Astrocyte of the hippocampus (primary cell): ENCODE data around the gene CWF19L2.
"Not testable (repeated sequence)": the region's sequence is repeated elsewhere in the genome, so short reads cannot be mapped to it uniquely, and the experiment has no call there.

Experiments
- DNase-seq: peaks from one replicate; pipeline ENCODE4 v3.0.0; 2011; ENCODE audit warnings: low read depth, low spot score

The CWF19L2 gene

DNA sequence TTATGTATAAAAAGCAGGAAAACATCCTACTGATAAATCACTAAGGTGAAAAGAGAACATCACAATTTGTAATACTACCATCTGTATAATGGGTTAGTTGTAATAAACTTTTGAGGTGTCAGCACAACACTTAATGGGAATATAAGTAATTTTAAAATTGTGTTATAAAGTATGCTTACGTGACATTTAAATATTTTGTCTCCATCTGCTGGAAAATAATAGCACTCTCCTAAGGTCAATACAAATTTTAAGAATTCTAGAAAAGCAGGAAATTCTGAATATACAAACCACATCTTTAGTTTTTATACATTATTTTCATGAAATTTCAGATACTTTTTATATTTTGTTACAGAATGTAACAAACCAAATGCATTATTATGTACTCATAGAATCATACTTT, 19.5 kb downstream of the CWF19L2 start:
- DNase-seq, result no peak

DNA sequence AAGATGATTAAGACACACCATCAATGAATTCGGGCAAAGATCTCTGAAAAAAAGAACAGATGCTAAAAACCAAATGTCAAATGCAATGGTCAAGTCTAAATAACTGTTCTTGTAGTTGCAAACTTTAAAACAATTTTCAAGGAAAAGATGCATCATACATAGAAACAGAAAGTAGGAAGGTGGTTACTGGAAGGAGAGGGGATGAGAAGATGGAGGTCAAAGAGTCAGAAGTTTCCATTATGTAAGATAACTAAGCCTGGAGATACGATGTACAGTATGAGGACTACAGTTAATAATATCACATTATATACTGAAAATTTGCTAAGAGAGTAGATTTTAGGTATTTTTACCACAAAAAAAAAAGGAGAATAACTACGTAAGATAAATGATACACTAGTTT, 27.1 kb downstream of the CWF19L2 start:
- no peak for DNase-seq

DNA sequence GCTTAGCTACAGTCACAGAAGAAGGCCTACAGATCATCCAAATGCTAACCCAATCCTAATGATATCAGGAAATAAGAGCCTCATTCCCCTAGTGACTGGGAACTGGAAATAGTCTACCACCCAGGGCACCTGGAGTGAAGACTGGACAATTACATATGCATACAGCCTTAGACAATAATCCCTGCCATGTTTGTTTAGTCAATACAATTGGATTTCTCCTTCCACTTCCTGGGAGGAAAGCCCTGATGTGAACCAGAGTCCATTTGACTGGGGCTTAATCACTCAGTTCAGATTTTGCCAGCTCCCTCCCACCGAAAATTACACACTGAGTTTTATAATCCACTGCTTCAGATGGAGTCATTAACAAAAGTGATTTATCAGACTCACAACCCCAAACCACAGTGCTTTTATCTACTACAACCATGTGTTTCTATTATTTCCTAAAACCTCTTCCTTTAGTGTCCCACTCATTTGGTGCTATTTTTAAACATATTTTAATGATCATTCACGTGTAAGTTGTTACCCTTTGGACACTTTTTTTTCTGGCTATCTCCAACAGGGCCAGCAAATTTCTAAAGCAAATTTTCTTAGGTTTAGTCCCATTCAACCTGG, 29.9 kb downstream of the CWF19L2 start:
- no peak for DNase-seq

DNA sequence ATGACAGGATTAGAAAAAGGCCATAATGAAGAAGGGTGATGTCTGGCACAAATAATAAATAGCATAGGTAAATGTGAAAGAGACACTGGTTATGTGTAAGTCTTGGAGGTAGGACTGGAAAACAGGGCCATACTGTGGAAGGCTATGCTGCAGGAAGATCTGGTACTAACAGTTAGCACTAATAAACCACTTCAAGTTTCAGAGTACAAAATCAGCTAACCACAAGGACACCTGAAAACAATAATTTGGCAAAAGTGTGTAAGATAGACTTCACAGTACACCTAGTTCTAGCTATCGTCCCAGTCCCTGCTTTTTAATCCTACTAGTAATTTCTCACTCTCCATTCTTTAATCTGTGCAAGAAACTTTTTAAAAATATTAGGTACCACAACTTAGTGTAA, 44.3 kb downstream of the CWF19L2 start:
- no peak for DNase-seq

DNA sequence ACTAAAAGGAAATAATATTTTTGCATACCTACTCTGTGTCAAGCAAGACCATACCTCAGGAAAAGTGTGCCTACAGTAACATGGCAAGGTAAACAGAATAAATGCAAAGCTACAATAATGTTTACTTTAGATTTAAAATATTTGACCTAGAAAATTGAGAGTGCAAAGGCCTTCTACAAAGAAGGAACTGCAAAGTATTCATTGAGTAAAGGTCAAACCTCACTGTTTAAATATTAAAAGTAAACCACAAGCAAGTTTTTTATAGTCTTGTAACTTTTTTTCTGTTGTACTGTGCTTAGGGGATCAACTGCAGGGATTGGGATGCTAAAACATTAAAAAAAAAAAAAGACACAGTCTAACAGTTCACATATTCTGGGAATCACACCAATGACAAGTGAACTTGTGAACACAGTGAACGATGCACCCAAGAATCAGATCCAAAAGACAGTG, 48.8 kb downstream of the CWF19L2 start:
- no peak for DNase-seq

DNA sequence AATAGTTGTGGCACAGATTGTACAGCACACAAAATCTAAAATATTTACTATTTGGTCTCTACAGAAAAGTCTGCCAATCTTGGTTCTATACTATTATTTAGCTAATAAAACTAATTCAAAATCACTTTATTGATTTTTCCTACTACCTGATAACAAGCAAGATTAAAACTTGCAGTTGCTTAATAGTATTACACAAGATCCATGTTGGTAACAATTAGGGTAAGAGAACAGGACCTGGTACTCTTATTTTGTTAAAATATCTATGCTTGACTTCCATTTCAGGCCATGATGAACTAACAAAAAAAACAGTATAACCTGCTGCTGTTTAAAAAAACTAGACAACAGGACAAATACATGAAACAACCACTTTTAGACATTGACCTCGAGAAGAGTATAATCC, 52.4 kb downstream of the CWF19L2 start:
- DNase-seq, result no peak

DNA sequence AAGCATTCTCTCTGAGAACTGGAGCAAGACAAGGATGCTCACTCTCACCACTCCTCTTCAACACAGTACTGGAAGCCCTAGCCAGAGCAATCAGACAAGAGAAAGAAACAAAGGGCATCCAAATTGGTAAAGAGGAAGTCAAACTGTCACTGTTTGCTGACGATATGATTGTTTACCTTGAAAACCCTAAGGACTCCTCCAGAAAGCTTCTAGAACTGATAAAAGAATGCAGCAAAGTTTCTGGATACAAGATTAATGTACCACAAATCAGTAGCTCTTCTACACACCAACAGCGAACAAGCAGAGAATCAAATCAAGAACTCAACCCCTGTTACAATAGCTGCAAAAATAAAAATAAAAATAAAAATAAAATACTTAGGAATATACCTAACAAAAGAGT, 56.5 kb downstream of the CWF19L2 start:
- not testable (repeated sequence) for DNase-seq

DNA sequence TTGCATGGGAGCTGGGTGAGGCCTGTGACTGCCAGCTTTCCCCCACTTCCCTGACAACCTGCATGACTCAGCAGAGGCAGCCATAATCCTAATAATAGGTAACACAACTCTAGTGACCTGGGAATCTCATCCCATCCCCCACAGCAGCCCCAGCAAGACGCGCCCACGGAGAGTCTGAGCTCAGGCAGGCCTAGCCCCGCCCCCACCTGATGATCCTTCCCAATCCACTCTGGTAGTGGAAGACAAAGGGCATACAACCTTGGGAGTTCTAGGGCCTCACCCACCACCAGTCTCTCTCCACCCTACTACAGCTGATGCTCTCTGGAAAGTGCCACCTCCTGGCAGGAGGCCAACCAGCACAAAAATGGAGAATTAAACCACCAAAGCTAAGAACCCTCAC, 60.3 kb downstream of the CWF19L2 start:
- DNase-seq, result peak; percentile 1

DNA sequence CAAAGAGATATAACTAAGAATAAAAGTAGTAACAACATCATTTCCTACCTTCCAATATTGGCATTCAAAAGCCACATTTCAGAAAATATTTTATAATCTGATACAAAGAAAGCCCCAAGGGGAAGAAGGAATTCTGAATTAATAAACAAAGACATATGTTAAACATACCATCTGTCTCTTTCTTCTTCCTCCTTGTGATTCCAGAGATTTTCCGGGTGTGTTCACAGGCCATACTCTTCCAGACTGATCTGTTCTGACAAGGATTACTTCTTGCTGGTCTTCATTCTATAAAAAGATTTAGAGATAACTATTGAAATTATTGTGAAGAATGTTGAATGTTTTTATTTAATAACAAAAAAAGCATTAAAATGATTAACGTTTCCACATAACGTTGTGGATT, 65.0 kb downstream of the CWF19L2 start:
- no peak for DNase-seq

DNA sequence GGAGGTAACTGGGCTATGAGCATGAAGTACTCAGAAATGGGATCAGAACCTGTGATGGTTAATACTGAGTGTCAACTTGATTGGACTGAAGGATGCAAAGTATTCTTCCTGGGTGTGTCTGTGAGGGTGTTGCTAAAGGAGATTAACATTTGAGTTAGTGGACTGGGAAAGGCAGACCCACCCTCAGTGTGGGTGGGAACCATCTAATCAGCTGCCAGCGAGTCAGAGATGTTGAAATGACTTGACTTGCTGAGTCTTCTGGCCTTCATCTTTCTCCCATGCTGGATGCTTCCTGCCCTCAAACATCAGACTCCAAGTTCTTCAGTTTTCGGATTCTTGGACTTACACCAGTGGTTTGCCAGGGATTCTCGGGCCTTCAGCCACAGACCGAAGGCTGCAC, 66.9 kb downstream of the CWF19L2 start:
- DNase-seq, result not testable (repeated sequence)

DNA sequence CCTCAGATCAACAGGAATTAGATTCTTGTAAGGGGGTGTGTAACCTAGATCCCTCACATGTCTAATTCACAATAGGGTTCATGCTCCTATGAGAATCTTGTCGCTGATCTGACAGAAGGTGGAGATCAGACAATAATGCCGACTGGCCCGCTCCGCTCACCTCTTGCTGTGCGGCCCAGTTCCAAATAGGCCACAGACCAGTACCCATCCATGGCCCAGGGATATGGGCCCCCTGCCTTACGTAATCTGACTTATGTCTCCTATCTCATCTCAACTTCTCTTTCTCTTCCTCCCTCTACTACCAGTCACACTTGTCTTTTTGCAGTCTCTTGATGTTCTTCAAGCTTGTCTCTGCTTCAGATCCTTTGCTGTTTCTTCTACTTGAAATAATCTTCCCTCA, 70.0 kb downstream of the CWF19L2 start:
- DNase-seq, result no peak

DNA sequence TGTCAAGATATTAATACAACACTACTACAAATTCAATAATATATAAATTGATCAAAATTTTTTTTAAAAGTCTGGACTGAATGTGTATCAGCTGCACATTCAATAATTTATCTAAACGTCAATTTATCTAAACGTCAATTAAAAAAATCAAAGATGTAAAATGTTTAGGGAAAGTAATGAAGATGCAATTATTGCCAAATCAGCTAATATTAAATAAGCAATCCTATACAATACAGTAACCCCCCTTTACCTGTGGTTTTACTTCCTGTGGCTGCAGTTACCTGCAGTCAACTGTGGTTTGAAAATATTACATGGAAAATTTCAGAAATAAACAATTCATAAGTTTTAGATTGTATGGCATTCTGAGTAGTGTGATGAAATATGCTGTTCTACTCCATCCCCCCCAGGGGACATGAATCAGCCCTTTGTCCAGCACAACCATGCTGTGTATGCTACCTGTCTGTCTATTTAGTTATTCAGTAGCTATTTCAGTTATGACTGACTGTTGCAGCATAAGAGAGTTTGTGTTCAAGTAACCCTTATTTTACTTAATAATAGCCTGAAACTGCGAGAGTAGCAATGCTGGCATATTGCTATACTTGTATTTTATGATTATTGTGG, 72.2 kb downstream of the CWF19L2 start:
- peak; percentile 14 for DNase-seq

DNA sequence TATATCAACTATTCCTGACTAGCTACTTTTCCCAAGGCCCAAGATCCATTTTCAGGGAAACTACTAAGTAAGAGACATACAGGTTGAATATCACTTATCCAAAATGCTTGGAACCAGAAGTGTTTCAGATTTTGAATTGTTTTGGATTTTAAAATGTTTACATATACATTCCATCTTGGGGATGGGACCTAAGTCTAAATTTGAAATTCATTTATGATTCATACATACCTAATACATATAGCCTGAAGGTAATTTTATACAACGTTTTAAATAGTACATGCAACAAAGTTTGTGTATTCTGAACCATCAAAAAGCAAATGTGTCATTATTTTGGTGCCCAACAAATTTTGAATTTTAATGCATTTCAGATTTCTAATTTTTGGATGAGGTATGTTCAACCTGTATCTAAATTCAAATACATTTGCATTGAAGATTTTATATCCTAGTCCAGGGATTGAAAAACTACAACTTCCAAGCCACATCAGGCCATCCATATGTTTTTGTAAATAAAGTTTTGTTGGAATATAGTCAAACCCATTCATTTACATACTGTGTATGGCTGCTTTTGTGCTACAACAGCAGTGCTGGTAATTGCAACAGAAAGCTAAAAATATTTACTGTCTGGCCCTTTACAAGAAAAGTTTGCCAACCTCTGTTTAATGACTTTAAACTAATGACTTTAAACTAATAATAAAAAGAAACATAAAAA, 73.3 kb downstream of the CWF19L2 start:
- no peak for DNase-seq

DNA sequence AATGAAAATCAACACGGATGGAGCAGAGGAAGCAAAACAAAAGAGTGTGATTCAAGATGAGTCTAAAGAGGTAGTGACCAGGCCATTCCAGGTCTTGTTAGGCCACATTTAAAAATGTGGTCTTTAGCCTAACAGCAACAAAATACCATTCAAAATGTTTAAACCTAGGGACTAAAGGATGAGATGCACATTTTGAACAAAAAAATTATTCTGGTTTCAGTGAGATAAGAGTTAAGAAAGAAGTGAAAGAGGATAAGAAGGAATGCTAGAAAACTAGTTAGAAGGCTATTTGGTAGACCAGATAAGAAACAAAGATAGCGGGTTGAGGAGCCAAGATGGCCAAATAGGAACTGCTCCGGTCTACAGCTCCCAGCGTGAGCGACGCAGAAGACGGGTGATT, 85.2 kb downstream of the CWF19L2 start:
- no peak for DNase-seq

DNA sequence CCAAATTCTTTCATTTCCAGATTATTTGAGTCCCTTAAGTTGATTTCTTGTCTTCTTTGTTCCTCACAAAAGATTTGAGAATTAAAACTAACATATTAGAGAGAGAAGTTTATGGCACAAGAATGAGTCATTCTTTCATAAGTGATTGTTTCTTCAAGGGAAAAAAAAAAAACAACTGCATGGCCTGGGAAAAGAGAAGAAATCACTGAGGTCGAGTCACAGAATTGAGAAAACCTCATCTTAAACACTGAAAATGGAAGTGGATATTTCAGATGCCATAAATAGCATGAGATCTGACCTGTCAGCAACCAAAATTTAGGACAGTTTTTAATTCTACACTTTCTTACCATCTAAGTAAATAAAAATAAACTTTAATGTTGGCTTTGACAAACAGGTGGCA, 87.2 kb downstream of the CWF19L2 start:
- peak; percentile 2 for DNase-seq

DNA sequence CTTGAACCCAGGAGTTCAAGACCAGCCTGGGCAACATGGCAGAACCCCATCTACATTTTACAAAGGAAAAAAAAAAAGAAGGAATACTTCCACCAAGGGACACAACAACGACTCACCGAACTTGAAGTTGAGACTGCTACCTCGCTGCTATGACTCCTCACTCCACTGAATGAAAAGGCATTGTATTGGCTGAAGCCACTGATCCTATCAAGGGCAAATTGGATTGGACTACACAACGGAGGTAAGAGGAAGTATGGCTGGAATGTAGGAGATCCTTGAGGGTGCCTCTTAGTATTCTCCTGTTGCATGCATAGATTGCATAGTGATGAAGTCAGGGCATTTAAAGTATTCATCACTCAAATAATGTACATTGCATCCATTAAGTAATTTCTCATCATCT, 97.9 kb downstream of the CWF19L2 start:
- DNase-seq, result peak; percentile 3

DNA sequence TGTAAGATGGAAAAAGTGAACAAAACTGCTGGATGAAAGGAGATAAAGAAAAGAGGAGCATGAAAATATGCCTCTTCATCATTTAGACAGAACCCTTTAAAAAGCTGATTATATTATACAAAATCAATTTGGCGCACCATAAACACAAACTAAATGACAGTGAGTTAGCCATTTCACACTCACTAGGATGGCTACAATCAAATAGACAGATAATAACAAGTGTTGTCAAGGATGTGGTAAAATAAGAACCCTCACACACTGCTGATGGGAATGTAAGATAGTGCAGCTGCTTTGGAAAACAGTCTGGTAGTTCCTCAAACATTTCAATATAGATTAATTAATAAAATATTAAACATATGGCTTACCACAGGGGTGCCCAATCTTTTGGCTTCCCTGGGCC, 99.7 kb downstream of the CWF19L2 start:
- no peak for DNase-seq

DNA sequence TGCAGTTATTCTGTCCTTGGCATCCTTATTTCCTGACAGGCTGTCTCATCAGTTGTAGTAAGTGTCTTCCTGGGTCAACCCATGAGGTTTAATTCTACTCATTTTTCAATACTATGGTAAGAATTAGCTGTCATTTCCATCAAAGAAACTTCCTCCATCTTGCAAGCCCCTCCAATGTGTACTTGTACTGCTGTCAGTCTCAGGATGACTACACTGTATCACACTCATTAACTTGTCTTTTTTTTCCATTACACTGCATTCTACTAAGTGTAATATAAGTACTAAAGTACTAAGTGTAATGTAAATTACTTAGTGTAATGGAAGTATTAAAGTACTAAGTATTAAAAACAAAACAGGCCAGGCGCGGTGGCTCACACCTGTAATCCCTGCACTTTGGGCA, 102.8 kb downstream of the CWF19L2 start:
- DNase-seq, result no peak

DNA sequence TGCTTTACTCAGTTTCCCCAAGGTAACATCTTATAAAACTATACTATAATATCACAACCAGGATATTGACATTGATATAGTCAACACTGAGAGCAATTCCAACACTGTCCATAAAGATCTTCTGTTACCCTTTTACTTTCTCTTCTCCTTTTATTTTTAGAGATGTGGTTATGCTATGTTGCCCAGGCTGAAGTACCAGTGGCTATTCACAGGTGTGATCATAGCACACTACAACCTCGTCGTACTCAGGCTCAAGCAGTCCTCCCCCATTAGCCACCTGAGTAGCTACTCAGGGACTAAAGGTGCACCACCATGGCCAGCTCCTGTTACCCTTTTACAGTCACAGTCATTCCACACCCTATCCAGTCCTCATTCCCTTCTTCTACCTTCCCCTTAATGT, 119.7 kb downstream of the CWF19L2 start:
- no peak for DNase-seq

DNA sequence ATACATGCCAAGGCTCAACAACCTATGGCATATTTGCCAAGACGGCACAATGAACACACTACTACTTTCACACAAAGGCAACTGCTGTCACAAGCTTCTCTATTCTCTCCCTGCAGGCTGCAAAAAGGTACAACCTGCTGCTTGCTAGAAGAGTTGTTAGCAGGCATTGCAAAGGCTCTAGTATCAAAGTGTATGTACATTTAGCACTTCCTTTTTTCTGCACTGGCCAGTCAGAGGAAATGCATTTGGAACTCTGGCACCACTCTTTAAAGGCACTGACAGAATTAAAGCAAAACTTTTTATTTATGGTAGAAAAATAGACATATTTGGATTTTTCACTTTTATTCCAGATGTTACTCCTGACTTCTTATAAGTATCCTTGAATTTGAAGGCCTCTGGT, 125.9 kb downstream of the CWF19L2 start:
- DNase-seq, result no peak

DNA sequence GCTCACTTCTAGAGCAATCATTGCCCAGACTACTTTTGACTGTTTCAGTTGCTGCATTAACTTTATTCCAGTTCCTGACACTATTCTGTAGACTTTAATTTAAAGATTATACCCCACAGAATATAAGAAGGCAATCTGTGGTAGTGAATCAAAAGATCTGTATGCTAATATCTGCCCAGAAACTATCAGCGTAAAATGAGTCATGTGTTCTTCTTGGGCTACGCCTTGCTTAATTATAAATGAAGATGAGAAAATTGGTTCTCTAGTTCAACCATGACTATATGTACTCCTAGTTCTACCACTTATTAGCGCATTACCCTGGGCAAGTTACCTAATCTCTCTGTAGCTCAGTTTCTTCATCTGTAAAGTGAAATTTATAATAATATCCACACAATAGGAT, 128.5 kb downstream of the CWF19L2 start:
- DNase-seq, result no peak

DNA sequence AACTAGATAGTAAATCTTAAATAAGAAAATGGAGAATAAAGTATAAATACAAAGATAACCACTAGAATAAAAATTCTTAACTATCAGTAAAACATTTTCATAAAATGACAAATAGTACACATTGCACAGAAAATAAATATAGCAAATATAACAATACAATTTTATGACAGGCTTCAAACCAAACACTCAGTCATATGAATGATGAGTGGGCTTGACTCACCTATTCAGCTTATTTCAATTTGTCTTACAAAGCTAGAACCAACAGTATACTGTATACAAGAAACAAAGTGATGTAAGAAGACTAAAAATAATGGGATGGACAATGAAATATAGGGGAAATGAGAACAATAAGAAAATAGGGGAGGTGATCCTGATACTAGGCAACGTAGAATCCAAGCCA, 141.2 kb downstream of the CWF19L2 start:
- DNase-seq, result no peak

DNA sequence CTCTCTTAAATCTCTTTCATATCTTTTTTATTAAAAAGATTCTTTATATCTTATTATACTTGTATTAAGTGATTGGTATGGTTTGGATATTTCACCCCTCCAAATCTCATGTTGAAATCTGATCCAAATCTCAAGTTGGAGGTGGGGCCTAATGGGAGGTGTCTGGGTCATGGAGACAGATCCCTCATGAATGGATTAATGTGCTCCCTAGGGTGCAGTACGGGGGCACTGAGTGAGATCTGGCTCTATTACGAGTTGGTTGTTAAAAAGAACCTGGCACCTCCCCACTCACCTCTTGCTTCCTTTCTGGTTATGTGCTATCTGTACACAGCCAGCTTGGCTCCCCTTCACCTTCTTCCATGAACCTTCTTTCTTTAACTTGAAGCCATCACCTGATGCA, 149.6 kb downstream of the CWF19L2 start:
- DNase-seq, result no peak
